H9 (cell line): ENCODE results near the gene MSMB. TPM values are rescaled to one million over a fixed set of nuclear protein-coding genes. Genes with fewer than 3 reads are reported as not detected.

Experiments used
- DNase-seq: peaks from one replicate; pipeline ENCODE4 v3.0.0-alpha.2; 2017
- H2AFZ ChIP-seq: one replicate; pipeline ENCODE4 v1.6.1; 2013; ENCODE audit warnings: mild to moderate bottlenecking, low read length, control low read depth, moderate library complexity
- H2AK5ac ChIP-seq: 2 replicates; pipeline ENCODE4 v1.6.1; 2013; ENCODE audit warnings: low read length, control low read depth, mixed read lengths; ENCODE audit not compliant: insufficient read length
- H2BK120ac ChIP-seq: one replicate; pipeline ENCODE4 v1.6.1; 2013; ENCODE audit warnings: low read depth, mild to moderate bottlenecking, low read length, control low read depth, inconsistent platforms; ENCODE audit not compliant: poor library complexity, severe bottlenecking
- H2BK12ac ChIP-seq: 2 replicates; pipeline ENCODE4 v1.6.1; 2013; ENCODE audit warnings: low read length, control low read depth, mixed read lengths, low read depth; ENCODE audit not compliant: insufficient read length
- H2BK15ac ChIP-seq: 2 replicates; pipeline ENCODE4 v1.6.1; 2013; ENCODE audit warnings: low read depth, low read length, control low read depth
- H2BK20ac ChIP-seq: one replicate; pipeline ENCODE4 v1.6.1; 2013; ENCODE audit warnings: low read depth, mild to moderate bottlenecking, low read length, control low read depth, inconsistent platforms; ENCODE audit not compliant: poor library complexity, severe bottlenecking
- H2BK5ac ChIP-seq: 2 replicates; pipeline ENCODE4 v1.6.1; 2013; ENCODE audit warnings: low read length, control low read depth, mixed read lengths; ENCODE audit not compliant: insufficient read length
- H3K14ac ChIP-seq: 2 replicates; pipeline ENCODE4 v1.6.1; 2013; ENCODE audit warnings: low read length, control low read depth; ENCODE audit not compliant: insufficient read depth
- H3K18ac ChIP-seq: 2 replicates; pipeline ENCODE4 v1.6.1; 2013; ENCODE audit warnings: low read depth, mild to moderate bottlenecking, mixed read lengths, low read length, control low read depth; ENCODE audit not compliant: insufficient read length
- H3K23ac ChIP-seq: 2 replicates; pipeline ENCODE4 v1.6.1; 2013; ENCODE audit warnings: low read length, control low read depth, mixed read lengths, low read depth; ENCODE audit not compliant: insufficient read length
- H3K23me2 ChIP-seq: 2 replicates; pipeline ENCODE4 v1.6.1; 2013; ENCODE audit warnings: low read depth, mild to moderate bottlenecking, mixed read lengths, low read length, control low read depth; ENCODE audit not compliant: insufficient read length, poor library complexity, severe bottlenecking
- H3K27ac ChIP-seq: 2 replicates; pipeline ENCODE4 v1.5.1; 2013; ENCODE audit warnings: low read length, control low read depth, mixed read lengths, low read depth; ENCODE audit not compliant: insufficient read length
- H3K27me3 ChIP-seq: 2 replicates; pipeline ENCODE4 v1.6.1; 2013; ENCODE audit warnings: low read length, control low read depth, inconsistent platforms; ENCODE audit not compliant: insufficient read depth
- H3K4ac ChIP-seq: 2 replicates; pipeline ENCODE4 v1.6.1; 2013; ENCODE audit warnings: low read depth, mild to moderate bottlenecking, control low read depth, inconsistent platforms, low read length, moderate library complexity
- H3K4me1 ChIP-seq: 2 replicates; pipeline ENCODE4 v1.6.1; 2013; ENCODE audit warnings: low read length, control low read depth, inconsistent platforms; ENCODE audit not compliant: insufficient read depth
- H3K4me2 ChIP-seq: 2 replicates; pipeline ENCODE4 v1.6.1; 2013; ENCODE audit warnings: low read length, control low read depth, mixed read lengths; ENCODE audit not compliant: insufficient read length, insufficient read depth
- H3K56ac ChIP-seq: 2 replicates; pipeline ENCODE4 v1.6.1; 2013; ENCODE audit warnings: low read depth, mild to moderate bottlenecking, mixed read lengths, low read length, control low read depth; ENCODE audit not compliant: insufficient read length
- H3K79me1 ChIP-seq: 2 replicates; pipeline ENCODE4 v1.6.1; 2013; ENCODE audit warnings: low read depth, mild to moderate bottlenecking, moderate library complexity, low read length, control low read depth, inconsistent platforms; ENCODE audit not compliant: insufficient read depth, poor library complexity, severe bottlenecking
- H3K79me2 ChIP-seq: 2 replicates; pipeline ENCODE4 v1.6.1; 2013; ENCODE audit warnings: low read length, control low read depth, inconsistent platforms; ENCODE audit not compliant: insufficient read depth
- H3K9ac ChIP-seq: 2 replicates; pipeline ENCODE4 v1.6.1; 2013; ENCODE audit warnings: low read length, control low read depth, mixed read lengths; ENCODE audit not compliant: insufficient read length; ENCODE audit errors: extremely low read depth
- H3K9me3 ChIP-seq: one replicate; pipeline ENCODE4 v1.6.1; 2013; ENCODE audit warnings: low read depth, low read length, inconsistent platforms; ENCODE audit not compliant: control insufficient read depth
- H3T11ph ChIP-seq: one replicate; pipeline ENCODE4 v1.6.1; 2013; ENCODE audit warnings: mild to moderate bottlenecking, low read length, control low read depth, inconsistent platforms
- H4K20me1 ChIP-seq: one replicate; pipeline ENCODE4 v1.6.1; 2013; ENCODE audit not compliant: control insufficient read depth, insufficient read length, insufficient read depth
- H4K5ac ChIP-seq: 2 replicates; pipeline ENCODE4 v1.6.1; 2013; ENCODE audit warnings: low read depth, mild to moderate bottlenecking, mixed read lengths, low read length, control low read depth; ENCODE audit not compliant: insufficient read length
- H4K8ac ChIP-seq: replicated peaks from 2 replicates; pipeline ENCODE4 v1.6.1; 2013; ENCODE audit warnings: low read length, control low read depth, mixed read lengths, low read depth; ENCODE audit not compliant: insufficient read length
- H4K91ac ChIP-seq: 2 replicates; pipeline ENCODE4 v1.6.1; 2013; ENCODE audit warnings: low read depth, mild to moderate bottlenecking, moderate library complexity, mixed read lengths, low read length, control low read depth; ENCODE audit not compliant: insufficient read length
- H3K27ac Mint-ChIP-seq, 3 experiments: 2 replicates in 2 of 3; 3 replicates in 1 of 3; pipeline ENCODE4 v1.8.0; 2020 to 2021; ENCODE audit warnings: mixed read lengths in 3 of 3, mild to moderate bottlenecking in 1 of 3, moderate library complexity in 1 of 3
- H3K27me3 Mint-ChIP-seq: 2 replicates; pipeline ENCODE4 v1.8.0; 2021; ENCODE audit warnings: low read depth, mild to moderate bottlenecking, moderate library complexity, mixed read lengths
- H3K36me3 Mint-ChIP-seq, 3 experiments: 2 replicates in 2 of 3; 3 replicates in 1 of 3; pipeline ENCODE4 v1.8.0; 2020 to 2021; ENCODE audit warnings: low read depth in 3 of 3, mixed read lengths in 3 of 3; ENCODE audit not compliant: insufficient read depth in 1 of 3
- H3K4me1 Mint-ChIP-seq, 2 experiments: 2 replicates each; pipeline ENCODE4 v1.8.0; 2020; ENCODE audit warnings: mixed read lengths in 2 of 2
- H3K4me3 Mint-ChIP-seq, 2 experiments: 2 replicates in 1 of 2; 3 replicates in 1 of 2; pipeline ENCODE4 v1.8.0; 2020 to 2021; ENCODE audit warnings: mild to moderate bottlenecking in 2 of 2, mixed read lengths in 2 of 2, moderate library complexity in 1 of 2
- H3K9me3 Mint-ChIP-seq, 2 experiments: 2 replicates in 1 of 2; 3 replicates in 1 of 2; pipeline ENCODE4 v1.8.0; 2020; ENCODE audit warnings: mild to moderate bottlenecking in 2 of 2, mixed read lengths in 2 of 2, moderate library complexity in 1 of 2
- CTCF ChIP-seq: fragments of 200-600 bp; sonication (generic); conservative IDR thresholded peaks from 3 replicates; pipeline ENCODE4 v1.8.0; 2021; ENCODE audit warnings: antibody characterized with exemption, mild to moderate bottlenecking
- WGBS: extraction: QIAGEN DNeasy Blood & Tissue Kit; methylation state at CpG from one replicate; pipeline ENCODE4 v1.1.7; 2013; ENCODE audit warnings: missing lambda C conversion rate, low lambda C conversion rate, mixed read lengths; ENCODE audit not compliant: insufficient read length; ENCODE audit errors: extremely low coverage; 5-methylcytosine and 5-hydroxymethylcytosine counted together
- total RNA-seq: library from RNA; stranded (reverse); gene quantifications from 2 replicates; pipeline ENCODE4 v1.2.1, GENCODE V29; 2021

Gene MSMB
- total RNA-seq, 1 experiment from 2014 or later: not detected

GRCh38 chr10:46025406-46025805 is 20.7 kb downstream of the MSMB start:
- H2BK5ac ChIP-seq: no peak overlapping the region
- no peak overlapping the region for H2BK12ac ChIP-seq
- no peaks in the 10 kb centered on the region for H3K27me3 ChIP-seq
- no peak overlapping the region for H3K9ac ChIP-seq
- no peak overlapping the region for H3K56ac ChIP-seq
- no peaks in the 10 kb centered on the region for H3K36me3 Mint-ChIP-seq
- no peak for TF ChIP-seq CTCF
- H3K79me1 ChIP-seq: no peaks in the 10 kb centered on the region
- no peak overlapping the region for H3T11ph ChIP-seq
- no peak overlapping the region for H2BK20ac ChIP-seq
- H3K23ac ChIP-seq: no peak overlapping the region
- H4K8ac ChIP-seq: no peak overlapping the region
- no peak for DNase-seq
- H3K23me2 ChIP-seq: peaks cover 3% of the 10 kb centered on the region
- no peak overlapping the region for H2BK15ac ChIP-seq
- H4K20me1 ChIP-seq: no peaks in the 10 kb centered on the region
- no peaks in the 10 kb centered on the region for H3K27me3 Mint-ChIP-seq
- no peak overlapping the region for H3K4me3 Mint-ChIP-seq
- H2AK5ac ChIP-seq: no peak overlapping the region
- H4K91ac ChIP-seq: no peak overlapping the region
- H3K4ac ChIP-seq: no peak overlapping the region
- no peak overlapping the region for H3K14ac ChIP-seq
- H3K18ac ChIP-seq: no peak overlapping the region
- no peak overlapping the region for H4K5ac ChIP-seq
- H3K9me3 Mint-ChIP-seq: no peaks in the 10 kb centered on the region
- peaks cover 32 to 33% of the 10 kb centered on the region in 2 experiments for H3K4me1 Mint-ChIP-seq
- no peak overlapping the region; a peak in 1 of 7 replicates for H3K27ac Mint-ChIP-seq
- H3K4me2 ChIP-seq: no peak overlapping the region
- no peaks in the 10 kb centered on the region for H3K4me1 ChIP-seq
- no peak overlapping the region for H2BK120ac ChIP-seq
- peaks cover 3% of the 10 kb centered on the region; the same call in 1 of the 2 replicates for H3K79me2 ChIP-seq
- no peaks in the 10 kb centered on the region for H3K9me3 ChIP-seq
- H3K27ac ChIP-seq: no peak overlapping the region
- WGBS: no CpG with 5 or more reads among the region's 2 CpGs
- H2AFZ ChIP-seq: no peak overlapping the region
